ENCODE measurements around the gene ISCA1.

DNA sequence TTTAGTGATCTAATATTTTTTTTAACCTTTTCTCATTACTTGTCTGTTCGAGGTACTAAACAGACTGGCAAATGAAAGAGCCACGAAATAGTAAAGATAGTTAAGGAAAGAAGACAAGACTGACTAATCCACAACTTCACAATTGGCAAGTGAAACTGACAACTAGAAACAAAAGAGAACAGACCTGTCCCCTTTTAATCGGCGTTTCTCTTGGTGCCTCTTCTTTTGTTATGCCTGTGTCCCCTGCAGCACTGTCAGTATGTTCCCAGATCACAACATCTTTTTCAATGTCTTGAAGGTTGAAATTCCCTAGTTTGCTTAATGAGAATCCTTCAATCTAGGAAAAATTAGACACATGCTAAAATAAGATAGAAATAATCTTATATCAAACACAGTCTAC is 45.8 kb upstream of the ISCA1 start:
- TF ChIP-seq MXI1 (conservative IDR thresholded peaks at IDR 0.05; ENCODE audit: poor library complexity, severe bottlenecking): no peak
- TF ChIP-seq, protein P1, sequence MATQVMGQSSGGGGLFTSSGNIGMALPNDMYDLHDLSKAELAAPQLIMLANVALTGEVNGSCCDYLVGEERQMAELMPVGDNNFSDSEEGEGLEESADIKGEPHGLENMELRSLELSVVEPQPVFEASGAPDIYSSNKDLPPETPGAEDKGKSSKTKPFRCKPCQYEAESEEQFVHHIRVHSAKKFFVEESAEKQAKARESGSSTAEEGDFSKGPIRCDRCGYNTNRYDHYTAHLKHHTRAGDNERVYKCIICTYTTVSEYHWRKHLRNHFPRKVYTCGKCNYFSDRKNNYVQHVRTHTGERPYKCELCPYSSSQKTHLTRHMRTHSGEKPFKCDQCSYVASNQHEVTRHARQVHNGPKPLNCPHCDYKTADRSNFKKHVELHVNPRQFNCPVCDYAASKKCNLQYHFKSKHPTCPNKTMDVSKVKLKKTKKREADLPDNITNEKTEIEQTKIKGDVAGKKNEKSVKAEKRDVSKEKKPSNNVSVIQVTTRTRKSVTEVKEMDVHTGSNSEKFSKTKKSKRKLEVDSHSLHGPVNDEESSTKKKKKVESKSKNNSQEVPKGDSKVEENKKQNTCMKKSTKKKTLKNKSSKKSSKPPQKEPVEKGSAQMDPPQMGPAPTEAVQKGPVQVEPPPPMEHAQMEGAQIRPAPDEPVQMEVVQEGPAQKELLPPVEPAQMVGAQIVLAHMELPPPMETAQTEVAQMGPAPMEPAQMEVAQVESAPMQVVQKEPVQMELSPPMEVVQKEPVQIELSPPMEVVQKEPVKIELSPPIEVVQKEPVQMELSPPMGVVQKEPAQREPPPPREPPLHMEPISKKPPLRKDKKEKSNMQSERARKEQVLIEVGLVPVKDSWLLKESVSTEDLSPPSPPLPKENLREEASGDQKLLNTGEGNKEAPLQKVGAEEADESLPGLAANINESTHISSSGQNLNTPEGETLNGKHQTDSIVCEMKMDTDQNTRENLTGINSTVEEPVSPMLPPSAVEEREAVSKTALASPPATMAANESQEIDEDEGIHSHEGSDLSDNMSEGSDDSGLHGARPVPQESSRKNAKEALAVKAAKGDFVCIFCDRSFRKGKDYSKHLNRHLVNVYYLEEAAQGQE (IDR thresholded peaks at IDR 0.05; ENCODE audit: borderline replicate concordance): no peak
- no peak for TF ChIP-seq EP300 (conservative IDR thresholded peaks at IDR 0.05; ENCODE audit: poor library complexity, severe bottlenecking)

All from neural cell (in vitro differentiated cells).